ENCODE results near the gene AHNAK. TPM values are rescaled to one million over a fixed set of nuclear protein-coding genes. Genes with fewer than 3 reads are reported as not detected.

Gene AHNAK
- total RNA-seq, 3 donors from 2014 or later (not counting 1 experiment from before 2014, with no cell fraction given) = 623 to 740 (median 677) TPM

DNA sequence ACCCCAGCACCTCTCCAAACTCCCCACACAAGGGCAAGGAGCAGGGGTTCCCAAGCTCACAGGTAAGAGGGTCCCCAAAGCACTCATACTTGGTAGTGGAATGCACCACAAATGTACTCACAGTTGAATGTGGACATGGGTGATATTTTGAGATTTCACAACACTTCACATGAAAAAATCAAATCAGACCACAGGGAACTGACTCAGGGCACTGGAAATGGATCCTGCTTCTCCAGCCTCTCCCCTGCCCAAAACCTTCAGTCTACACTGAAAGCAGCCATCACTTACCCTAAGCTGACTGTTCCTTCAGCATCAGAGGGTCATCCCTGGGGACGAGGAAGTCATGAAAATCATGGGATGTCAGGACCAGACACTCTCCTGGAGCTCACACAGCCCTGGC lies 87.5 kb downstream of the AHNAK start:
- peaks cover 7% of the 10 kb centered on the region for H3K4me1 ChIP-seq (ENCODE audit: control insufficient read depth, insufficient read depth, low read length)
- no peaks in the 10 kb centered on the region for H3K27me3 Mint-ChIP-seq (ENCODE audit: low read depth in 2 of 2)
- no peak overlapping the region for H3K4me3 Mint-ChIP-seq
- H3K27ac Mint-ChIP-seq = no peak overlapping the region
- H3K4me1 Mint-ChIP-seq = peaks cover 14% of the 10 kb centered on the region in 2 donors
- no peaks in the 10 kb centered on the region for H3K27me3 ChIP-seq (ENCODE audit: control insufficient read depth, insufficient read depth, low read length)
- WGBS (ENCODE audit: insufficient coverage) = 65% methylated on average over 1 of the region's 1 CpG
- DNase-seq (no peak), ATAC-seq (no peak)
- no peaks in the 10 kb centered on the region for H3K9me3 ChIP-seq (ENCODE audit: control insufficient read depth, insufficient read depth, low read length)
- no peak for TF ChIP-seq CTCF (IDR thresholded peaks at IDR 0.05)
- no peak overlapping the region for H3K27ac ChIP-seq (ENCODE audit: low read length)
- no peak overlapping the region for H3K4me3 ChIP-seq (ENCODE audit: low read length)
- no peaks in the 10 kb centered on the region for H3K36me3 Mint-ChIP-seq
- no peaks in the 10 kb centered on the region for H3K9me3 Mint-ChIP-seq
- H3K36me3 ChIP-seq (ENCODE audit: control insufficient read depth, insufficient read depth, low read length) = no peaks in the 10 kb centered on the region
- intact Hi-C loops (cut with micrococcal nuclease) = no loop called here

DNA sequence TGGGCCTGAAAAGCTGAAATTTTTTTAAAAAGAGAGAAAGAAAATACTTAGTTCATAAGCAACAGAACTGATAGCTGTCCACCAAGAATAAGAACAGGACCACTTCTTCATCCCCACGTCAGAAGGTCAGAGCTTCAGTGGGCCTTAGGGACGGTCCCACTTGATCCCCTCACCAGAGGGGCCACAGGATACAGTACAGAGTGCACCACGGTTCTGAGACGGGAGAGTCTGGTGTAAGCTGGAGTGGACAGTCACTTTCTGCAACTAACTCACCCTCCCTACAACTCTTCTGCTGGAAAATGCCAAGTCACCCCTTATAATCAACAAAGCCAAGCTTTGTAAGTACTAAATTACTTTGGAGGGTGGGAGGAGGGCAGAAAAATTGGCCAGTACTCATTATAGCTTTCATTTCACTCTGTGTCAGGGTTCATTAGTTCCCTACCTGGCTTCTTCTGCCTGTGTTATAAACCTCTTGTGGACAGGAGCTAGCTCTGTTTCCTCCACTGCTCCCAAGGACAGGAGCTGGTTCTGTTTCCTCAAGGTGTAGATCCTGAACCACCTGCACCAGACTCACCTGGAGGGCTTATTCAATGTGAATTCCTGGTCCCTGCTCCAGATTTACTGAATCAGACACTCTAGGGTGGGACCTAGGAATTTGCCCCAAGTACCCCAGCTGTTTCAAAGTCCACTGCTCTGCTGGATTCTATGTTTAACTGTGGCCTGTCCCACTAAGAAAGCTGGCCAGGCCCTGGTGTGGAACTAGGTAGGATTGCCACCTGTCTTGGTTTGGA lies 88.2 kb downstream of the AHNAK start:
- no peak overlapping the region for H3K4me3 Mint-ChIP-seq
- intact Hi-C loops (cut with micrococcal nuclease) = no loop called here

DNA sequence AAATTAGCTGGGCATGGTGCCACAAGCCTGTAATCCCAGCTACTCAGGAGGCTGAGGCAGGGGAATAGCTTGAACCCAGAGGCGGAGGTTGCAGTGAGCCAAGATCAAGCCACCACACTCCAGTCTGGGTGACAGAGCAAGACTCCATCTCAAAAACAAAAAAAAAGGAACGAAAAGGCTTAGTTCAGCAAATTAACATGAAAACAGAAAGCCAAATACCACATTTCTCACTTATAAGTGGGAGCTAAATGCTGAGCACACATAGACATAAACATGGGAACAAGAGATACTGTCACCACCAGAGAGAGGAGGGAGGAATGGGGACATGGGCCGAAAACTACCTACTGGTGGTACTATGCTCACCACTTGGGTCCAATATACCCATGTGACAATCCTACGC lies 89.1 kb downstream of the AHNAK start:
- Histone ChIP-seq H3K36me3 (ENCODE audit: control insufficient read depth, insufficient read depth, low read length) (no peaks in the 10 kb centered on the region), H3K4me1 (ENCODE audit: control insufficient read depth, insufficient read depth, low read length) (no peaks in the 10 kb centered on the region), H3K9me3 (ENCODE audit: control insufficient read depth, insufficient read depth, low read length) (no peaks in the 10 kb centered on the region), H3K27ac (ENCODE audit: low read length) (no peak overlapping the region), H3K4me3 (ENCODE audit: low read length) (no peak overlapping the region), H3K27me3 (ENCODE audit: control insufficient read depth, insufficient read depth, low read length) (no peaks in the 10 kb centered on the region)
- DNase-seq (no peak), ATAC-seq (no peak)
- 88% methylated on average over 4 of the region's 4 CpGs for WGBS (ENCODE audit: insufficient coverage)
- Mint-ChIP-seq H3K4me1 (peaks cover 6% of the 10 kb centered on the region in 2 donors), H3K4me3 (no peak overlapping the region), H3K36me3 (no peaks in the 10 kb centered on the region), H3K9me3 (no peaks in the 10 kb centered on the region), H3K27ac (no peak overlapping the region), H3K27me3 (ENCODE audit: low read depth in 2 of 2) (no peaks in the 10 kb centered on the region)
- intact Hi-C loops (cut with micrococcal nuclease) = no loop called here
- no peak for TF ChIP-seq CTCF (IDR thresholded peaks at IDR 0.05)

More for the DNA sequence above, 88.2 kb downstream of the AHNAK start:
- H3K27me3 ChIP-seq (ENCODE audit: control insufficient read depth, insufficient read depth, low read length) = no peaks in the 10 kb centered on the region
- no peaks in the 10 kb centered on the region for H3K27me3 Mint-ChIP-seq (ENCODE audit: low read depth in 2 of 2)
- H3K4me3 ChIP-seq (ENCODE audit: low read length) = no peak overlapping the region
- H3K27ac ChIP-seq (ENCODE audit: low read length) = no peak overlapping the region
- H3K9me3 ChIP-seq (ENCODE audit: control insufficient read depth, insufficient read depth, low read length) = no peaks in the 10 kb centered on the region
- ATAC-seq = no peak
- H3K27ac Mint-ChIP-seq = no peak overlapping the region
- peaks cover 7% of the 10 kb centered on the region for H3K4me1 ChIP-seq (ENCODE audit: control insufficient read depth, insufficient read depth, low read length)
- no peak for TF ChIP-seq CTCF (IDR thresholded peaks at IDR 0.05)
- WGBS (ENCODE audit: insufficient coverage) = 59% methylated on average over 3 of the region's 4 CpGs
- no peaks in the 10 kb centered on the region for H3K9me3 Mint-ChIP-seq
- no peaks in the 10 kb centered on the region for H3K36me3 ChIP-seq (ENCODE audit: control insufficient read depth, insufficient read depth, low read length)
- no peak for DNase-seq
- H3K4me1 Mint-ChIP-seq = peaks cover 11 to 12% of the 10 kb centered on the region in 2 donors
- no peaks in the 10 kb centered on the region for H3K36me3 Mint-ChIP-seq

GRCh38 chr11:62456630-62457029 lies 90.0 kb downstream of the AHNAK start:
- H3K4me1 ChIP-seq (ENCODE audit: control insufficient read depth, insufficient read depth, low read length) = no peaks in the 10 kb centered on the region
- WGBS (ENCODE audit: insufficient coverage) = 91% methylated on average over 4 of the region's 4 CpGs
- no peak overlapping the region for H3K4me3 ChIP-seq (ENCODE audit: low read length)
- no peak overlapping the region for H3K4me3 Mint-ChIP-seq
- H3K27me3 ChIP-seq (ENCODE audit: control insufficient read depth, insufficient read depth, low read length) = no peaks in the 10 kb centered on the region
- no peaks in the 10 kb centered on the region for H3K36me3 Mint-ChIP-seq
- DNase-seq (no peak), ATAC-seq (no peak)
- no peaks in the 10 kb centered on the region for H3K9me3 ChIP-seq (ENCODE audit: control insufficient read depth, insufficient read depth, low read length)
- no peak overlapping the region for H3K27ac Mint-ChIP-seq
- no peaks in the 10 kb centered on the region for H3K36me3 ChIP-seq (ENCODE audit: control insufficient read depth, insufficient read depth, low read length)
- no peak for TF ChIP-seq CTCF (IDR thresholded peaks at IDR 0.05)
- intact Hi-C loops (cut with micrococcal nuclease) = no loop called here
- H3K9me3 Mint-ChIP-seq = no peaks in the 10 kb centered on the region
- no peaks in the 10 kb centered on the region for H3K4me1 Mint-ChIP-seq
- no peak overlapping the region for H3K27ac ChIP-seq (ENCODE audit: low read length)
- H3K27me3 Mint-ChIP-seq (ENCODE audit: low read depth in 2 of 2) = no peaks in the 10 kb centered on the region
